CD8-positive, alpha-beta memory T cell (primary cell): ENCODE measurements around the gene ARPC5. TPM values are rescaled to one million over a fixed set of nuclear protein-coding genes. Genes with fewer than 3 reads are reported as not detected.
A peak's percentile ranks its signal among the peaks of the same experiment; 100 is the strongest.

Source experiments
- CTCF ChIA-PET: fragments of 350-600 bp; sonication (Branson Sonifier 250); formaldehyde crosslinking; loops from one replicate; lab custom pipeline; 2021; ENCODE audit warnings: antibody characterized with exemption; lab: Charles Lee
- POLR2A ChIA-PET: fragments of 350-600 bp; sonication (Branson Sonifier 250); formaldehyde crosslinking; loops from one replicate; lab custom pipeline; 2021; ENCODE audit warnings: antibody characterized with exemption; lab: Charles Lee
- DNase-seq, 5 donors: peaks; one replicate each; pipeline versions ENCODE4 v3.0.0 to v3.0.0-alpha.2; 2020 to 2022; ENCODE audit warnings: mixed read lengths in 1 of 5
- H3K27ac ChIP-seq: one replicate; pipeline ENCODE4 v1.7.0; 2013; ENCODE audit warnings: low read depth, mild to moderate bottlenecking, low read length, moderate library complexity
- H3K27me3 ChIP-seq: 2 replicates; pipeline ENCODE4 v1.7.0; 2013; ENCODE audit warnings: low read length, mild to moderate bottlenecking; ENCODE audit not compliant: insufficient read depth, poor library complexity, severe bottlenecking
- H3K36me3 ChIP-seq: 2 replicates; pipeline ENCODE4 v1.7.0; 2013; ENCODE audit warnings: mild to moderate bottlenecking, low read length, moderate library complexity; ENCODE audit not compliant: insufficient read depth
- H3K4me1 ChIP-seq: 2 replicates; pipeline ENCODE4 v1.7.0; 2013; ENCODE audit warnings: mild to moderate bottlenecking, low read length, moderate library complexity; ENCODE audit not compliant: insufficient read depth
- H3K4me3 ChIP-seq: 2 replicates; pipeline ENCODE4 v1.7.0; 2013; ENCODE audit warnings: mild to moderate bottlenecking, low read length
- H3K9me3 ChIP-seq: 2 replicates; pipeline ENCODE4 v1.7.0; 2013; ENCODE audit warnings: mild to moderate bottlenecking, low read length
- H3K27ac Mint-ChIP-seq, 8 donors: one replicate each; pipeline ENCODE4 v1.8.0; 2020 to 2021; ENCODE audit warnings: mixed read lengths in 8 of 8, mild to moderate bottlenecking in 6 of 8, inconsistent platforms in 3 of 8, moderate library complexity in 3 of 8
- H3K27me3 Mint-ChIP-seq, 2 donors: one replicate each; pipeline ENCODE4 v1.8.0; 2020 to 2021; ENCODE audit warnings: mixed read lengths in 2 of 2, mild to moderate bottlenecking in 1 of 2, moderate library complexity in 1 of 2
- H3K36me3 Mint-ChIP-seq, 3 donors: one replicate each; pipeline ENCODE4 v1.8.0; 2020 to 2021; ENCODE audit warnings: mixed read lengths in 3 of 3, inconsistent platforms in 1 of 3, mild to moderate bottlenecking in 1 of 3
- H3K4me1 Mint-ChIP-seq, 3 donors: one replicate each; pipeline ENCODE4 v1.8.0; 2020 to 2021; ENCODE audit warnings: mixed read lengths in 3 of 3, inconsistent platforms in 1 of 3, mild to moderate bottlenecking in 1 of 3
- H3K4me3 Mint-ChIP-seq, 7 donors: one replicate each; pipeline ENCODE4 v1.8.0; 2020 to 2021; ENCODE audit warnings: mixed read lengths in 7 of 7, mild to moderate bottlenecking in 6 of 7, moderate library complexity in 4 of 7, inconsistent platforms in 2 of 7
- H3K9me3 Mint-ChIP-seq, 5 donors: one replicate each; pipeline ENCODE4 v1.8.0; 2020 to 2022; ENCODE audit warnings: mixed read lengths in 5 of 5, mild to moderate bottlenecking in 3 of 5, moderate library complexity in 2 of 5, inconsistent platforms in 1 of 5
- polyA plus RNA-seq: library from polyadenylated mRNA; unstranded; fragments of 300-500 nt; fragmentation: Illumina TruSeq; gene quantifications from one replicate; pipeline ENCODE4 v1.2.3, GENCODE V29; 2021
- total RNA-seq, 2 experiments: library from RNA; stranded (reverse); gene quantifications; one replicate each; pipeline ENCODE4 v1.2.3, GENCODE V29; 2021

The ARPC5 gene
- total and polyA plus RNA-seq, 3 experiments from 2014 or later: 142 to 414 (median 146) TPM

DNA sequence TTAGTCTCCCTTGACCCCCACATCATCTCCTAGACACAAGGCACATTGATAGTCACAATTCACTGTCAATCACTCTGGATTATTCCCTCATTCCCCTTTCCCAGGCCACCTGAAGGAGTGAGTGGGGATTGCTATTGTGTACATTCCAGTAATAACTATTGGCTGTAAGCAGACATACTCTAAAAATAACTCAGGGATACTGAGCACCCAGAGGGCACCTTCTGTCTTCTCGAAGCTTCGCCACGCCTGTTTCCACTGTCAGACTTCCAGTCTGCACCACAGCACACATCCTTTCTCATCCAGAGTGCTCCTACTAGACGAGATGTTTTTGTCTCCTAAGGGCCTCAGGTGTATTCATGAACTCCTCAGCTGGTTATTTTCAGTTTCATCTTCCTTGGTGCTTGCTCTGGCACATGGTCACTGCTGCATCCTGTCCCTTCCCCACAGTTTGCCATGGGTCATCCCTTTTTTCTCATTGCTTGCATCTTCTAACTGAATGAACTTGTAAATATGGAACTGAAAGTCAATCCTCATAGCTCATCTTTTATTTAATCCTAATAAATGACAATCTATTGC, 18.4 kb upstream of the ARPC5 start:
- Mint-ChIP-seq H3K4me1 (peaks cover 20 to 36% (median 35%) of the 10 kb centered on the region in 3 donors), H3K36me3 (no peaks in the 10 kb centered on the region), H3K27ac (peak overlapping the region in 1 of 8 donors; percentile 43), H3K4me3 (no peak overlapping the region), H3K9me3 (no peaks in the 10 kb centered on the region), H3K27me3 (no peaks in the 10 kb centered on the region)
- Histone ChIP-seq H3K27ac (no peak overlapping the region), H3K27me3 (no peaks in the 10 kb centered on the region), H3K36me3 (no peaks in the 10 kb centered on the region), H3K4me3 (no peak overlapping the region), H3K4me1 (peaks cover 24% of the 10 kb centered on the region), H3K9me3 (no peaks in the 10 kb centered on the region)
- ChIA-PET POLR2A (no interaction called here), CTCF (interaction anchor here (1.3 to 5.9 kb wide), 4 partner anchors 20 to 261 kb away, joined by 3 to 69 read pairs (median 14); no protein-coding TSS in a partner anchor)
- no peak for DNase-seq

DNA sequence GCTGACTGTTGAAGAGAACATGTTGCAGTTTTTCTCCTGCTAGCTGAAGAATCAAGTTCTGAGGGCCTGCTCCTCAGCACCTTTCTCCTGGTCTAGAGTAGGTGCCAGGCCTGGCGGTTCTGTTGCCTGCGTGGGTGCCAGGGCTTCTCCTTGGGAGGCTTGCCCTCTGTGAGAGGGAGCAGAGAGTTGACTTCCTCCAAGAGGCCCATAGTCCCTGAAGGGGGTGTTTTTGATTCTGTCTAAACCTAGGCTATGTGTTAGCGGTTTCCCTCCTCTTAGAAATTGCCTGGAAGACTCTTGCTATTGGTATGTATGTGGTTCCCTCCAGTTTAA, 17.8 kb upstream of the ARPC5 start:
- H3K36me3 Mint-ChIP-seq: no peaks in the 10 kb centered on the region
- no peak overlapping the region for H3K4me3 Mint-ChIP-seq
- Histone ChIP-seq H3K27me3 (no peaks in the 10 kb centered on the region), H3K4me3 (no peak overlapping the region), H3K36me3 (no peaks in the 10 kb centered on the region), H3K27ac (no peak overlapping the region), H3K4me1 (peaks cover 24% of the 10 kb centered on the region), H3K9me3 (no peaks in the 10 kb centered on the region)
- DNase-seq: no peak
- H3K4me1 Mint-ChIP-seq: peaks cover 20 to 36% (median 35%) of the 10 kb centered on the region in 3 donors
- POLR2A ChIA-PET: no interaction called here
- H3K27ac Mint-ChIP-seq: no peak overlapping the region
- CTCF ChIA-PET: interaction anchor here (1.0 to 5.9 kb wide), 3 partner anchors 19 to 262 kb away, joined by 3 to 69 read pairs (median 3); no protein-coding TSS in a partner anchor
- H3K9me3 Mint-ChIP-seq: no peaks in the 10 kb centered on the region
- H3K27me3 Mint-ChIP-seq: no peaks in the 10 kb centered on the region

DNA sequence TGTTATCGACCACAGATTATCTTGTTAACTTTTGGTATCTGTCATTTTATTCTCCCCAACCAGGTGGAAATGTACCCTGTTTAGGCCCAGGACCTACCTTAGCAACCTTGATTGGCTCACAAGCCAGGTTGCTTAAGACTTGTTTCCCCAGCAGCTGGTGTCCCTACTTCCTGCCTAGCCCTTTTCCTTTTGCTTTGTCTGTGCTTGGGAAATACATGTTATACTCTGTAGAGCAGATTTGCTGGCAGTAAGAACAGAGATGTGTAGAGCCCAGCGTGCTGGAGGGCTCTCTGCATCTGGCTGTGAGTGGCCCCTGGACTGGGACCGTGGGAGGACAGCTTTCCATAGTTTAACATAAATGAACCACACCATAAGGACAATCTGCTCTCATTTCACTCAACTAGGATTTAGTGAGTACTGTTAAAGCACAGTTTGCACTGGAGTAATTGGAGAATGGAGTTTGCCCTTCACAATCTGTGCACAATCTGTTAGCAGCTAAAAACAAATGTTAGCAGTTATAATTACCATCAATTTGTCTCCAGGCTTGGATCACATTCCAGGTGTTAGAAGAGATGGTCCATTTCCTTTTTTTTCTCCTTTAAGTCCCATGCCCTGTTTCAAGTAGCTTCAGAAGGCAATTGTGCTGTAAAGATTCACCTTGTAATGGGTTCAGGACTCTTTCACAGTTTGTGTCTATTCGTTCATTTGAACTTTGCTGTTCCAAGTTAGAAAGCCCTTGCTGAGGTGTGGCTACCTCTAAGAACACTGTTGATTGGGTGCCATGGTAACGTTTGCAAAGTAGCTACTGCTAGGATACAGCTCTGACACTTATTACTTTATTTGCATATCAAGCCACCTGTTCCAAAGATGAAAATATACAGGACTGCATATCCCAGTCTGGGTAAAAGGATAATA, 17.2 kb upstream of the ARPC5 start, which contains the start of gene APOBEC4:
APOBEC4 (minus strand) TSS at position 770 of the 915 bp plus-strand sequence. CDS start 4,535 bp downstream, outside the sequence.
- ChIA-PET POLR2A (no interaction called here), CTCF (interaction anchor here (0.9 to 5.9 kb wide), 4 partner anchors 18 to 262 kb away, joined by 3 to 69 read pairs (median 3); no protein-coding TSS in a partner anchor)
- H3K9me3 ChIP-seq: no peaks in the 10 kb centered on the region
- H3K27ac ChIP-seq: no peak within 1 kb of the TSS
- H3K27ac Mint-ChIP-seq: peak within 1 kb of the TSS; percentile 25 to 92 (median 48)
- H3K4me3 ChIP-seq: no peak within 1 kb of the TSS
- no peaks in the 10 kb centered on the region for H3K9me3 Mint-ChIP-seq
- H3K36me3 Mint-ChIP-seq: no peaks in the 10 kb centered on the region
- H3K27me3 Mint-ChIP-seq: no peaks in the 10 kb centered on the region
- peaks cover 20 to 36% (median 35%) of the 10 kb centered on the region in 3 donors for H3K4me1 Mint-ChIP-seq
- H3K4me3 Mint-ChIP-seq: peak within 1 kb of the TSS in 2 of 7 donors; percentile 20 to 37
- H3K36me3 ChIP-seq: no peaks in the 10 kb centered on the region
- H3K4me1 ChIP-seq: peaks cover 24% of the 10 kb centered on the region
- no peak for DNase-seq
- no peaks in the 10 kb centered on the region for H3K27me3 ChIP-seq

DNA sequence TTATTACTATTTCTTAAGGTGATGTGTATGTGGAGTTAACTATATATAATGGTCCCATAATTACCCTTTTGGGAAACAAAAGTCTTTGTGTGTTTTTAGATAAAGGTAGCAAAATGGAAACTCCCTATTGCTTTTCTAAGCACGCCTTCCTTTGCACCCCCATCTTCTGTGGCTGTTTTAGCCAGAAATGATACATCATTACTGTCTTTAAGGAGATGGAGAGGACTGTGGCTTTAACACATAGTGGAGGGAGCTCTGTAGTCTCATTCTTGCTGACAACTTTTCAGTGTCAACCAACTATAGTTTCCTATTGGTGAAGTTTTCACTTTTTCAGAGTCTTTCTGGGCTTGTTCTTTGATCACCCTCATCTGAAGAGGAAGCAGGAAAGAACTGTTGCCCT, 16.5 kb upstream of the ARPC5 start:
- Histone ChIP-seq H3K4me1 (peaks cover 24% of the 10 kb centered on the region), H3K27me3 (no peaks in the 10 kb centered on the region), H3K4me3 (no peak overlapping the region), H3K36me3 (no peaks in the 10 kb centered on the region), H3K9me3 (no peaks in the 10 kb centered on the region), H3K27ac (no peak overlapping the region)
- H3K4me3 Mint-ChIP-seq: peak overlapping the region in 2 of 7 donors; percentile 20 to 37
- H3K27ac Mint-ChIP-seq: peak overlapping the region in 7 of 8 donors; percentile 1 to 92 (median 34)
- H3K9me3 Mint-ChIP-seq: no peaks in the 10 kb centered on the region
- H3K4me1 Mint-ChIP-seq: peaks cover 20 to 36% (median 35%) of the 10 kb centered on the region in 3 donors
- no peaks in the 10 kb centered on the region for H3K36me3 Mint-ChIP-seq
- POLR2A ChIA-PET: no interaction called here
- CTCF ChIA-PET: interaction anchor here (0.9 to 5.9 kb wide), 2 partner anchors 18 to 263 kb away, joined by 3 to 69 read pairs; no protein-coding TSS in a partner anchor
- no peaks in the 10 kb centered on the region for H3K27me3 Mint-ChIP-seq
- no peak for DNase-seq

DNA sequence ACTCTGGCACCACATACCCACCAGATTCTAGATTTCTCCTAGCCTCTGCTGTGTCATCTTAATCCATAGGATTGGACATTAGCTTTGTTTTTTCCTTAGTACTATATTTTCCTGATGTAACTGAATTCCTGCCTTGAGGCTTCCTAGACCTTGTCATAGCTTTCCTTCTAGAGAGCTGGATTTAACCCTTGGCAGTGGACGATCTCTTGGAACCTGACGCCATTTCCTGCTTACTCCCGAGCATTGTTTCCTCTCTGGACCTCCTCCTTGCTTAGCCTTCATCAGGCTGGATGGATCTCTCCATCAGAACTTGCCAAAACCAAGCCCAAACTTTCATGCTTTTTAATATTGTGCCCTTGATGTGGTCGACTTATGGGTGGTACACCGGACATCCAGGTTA, 16.0 kb upstream of the ARPC5 start:
- Mint-ChIP-seq H3K4me1 (peaks cover 20 to 36% (median 35%) of the 10 kb centered on the region in 3 donors), H3K9me3 (no peaks in the 10 kb centered on the region), H3K27me3 (peaks cover 0 to 2% of the 10 kb centered on the region in 2 donors), H3K36me3 (no peaks in the 10 kb centered on the region), H3K27ac (peak overlapping the region in 4 of 8 donors; percentile 4 to 81 (median 40)), H3K4me3 (peak overlapping the region in 1 of 7 donors; percentile 37)
- H3K4me3 ChIP-seq: no peak overlapping the region
- H3K36me3 ChIP-seq: no peaks in the 10 kb centered on the region
- H3K4me1 ChIP-seq: peaks cover 24% of the 10 kb centered on the region
- POLR2A ChIA-PET: interaction anchor here (0.8 kb wide), 1 partner anchor 16 kb away, joined by 3 read pairs; the partner anchor contains the start of gene ARPC5
- H3K27me3 ChIP-seq: no peaks in the 10 kb centered on the region
- H3K9me3 ChIP-seq: no peaks in the 10 kb centered on the region
- CTCF ChIA-PET: interaction anchor here (5.9 kb wide), 1 partner anchor 263 kb away, joined by 69 read pairs; no protein-coding TSS in a partner anchor
- no peak overlapping the region for H3K27ac ChIP-seq
- DNase-seq: no peak

DNA sequence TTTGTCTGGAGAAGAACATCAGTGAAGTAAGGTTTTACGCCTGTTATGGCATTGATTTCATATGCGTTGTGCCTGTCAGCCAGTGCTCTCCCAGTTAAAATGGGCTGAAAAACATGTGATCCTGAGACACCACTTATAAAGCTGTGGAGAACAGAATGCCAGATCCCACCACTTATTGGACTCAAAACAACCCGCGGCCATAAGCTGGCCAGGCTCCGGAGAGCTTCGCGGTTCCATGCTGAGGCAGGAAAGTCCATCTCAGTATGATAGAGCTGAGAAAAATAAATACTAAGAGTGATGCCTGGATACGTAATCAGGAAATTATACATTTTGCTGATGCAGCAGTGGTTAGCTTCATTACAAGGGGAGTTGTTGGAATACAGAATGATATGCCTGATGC, 12.5 kb upstream of the ARPC5 start:
- Histone ChIP-seq H3K27ac (no peak overlapping the region), H3K4me3 (no peak overlapping the region), H3K36me3 (no peaks in the 10 kb centered on the region), H3K9me3 (no peaks in the 10 kb centered on the region), H3K27me3 (no peaks in the 10 kb centered on the region), H3K4me1 (peaks cover 19% of the 10 kb centered on the region)
- ChIA-PET POLR2A (no interaction called here), CTCF (no interaction called here)
- Mint-ChIP-seq H3K36me3 (no peaks in the 10 kb centered on the region), H3K4me1 (peaks cover 18 to 21% (median 20%) of the 10 kb centered on the region in 3 donors), H3K27ac (peak overlapping the region in 1 of 8 donors; percentile 5), H3K27me3 (peaks cover 2 to 4% of the 10 kb centered on the region in 2 donors), H3K9me3 (no peaks in the 10 kb centered on the region), H3K4me3 (no peak overlapping the region)
- DNase-seq: no peak

DNA sequence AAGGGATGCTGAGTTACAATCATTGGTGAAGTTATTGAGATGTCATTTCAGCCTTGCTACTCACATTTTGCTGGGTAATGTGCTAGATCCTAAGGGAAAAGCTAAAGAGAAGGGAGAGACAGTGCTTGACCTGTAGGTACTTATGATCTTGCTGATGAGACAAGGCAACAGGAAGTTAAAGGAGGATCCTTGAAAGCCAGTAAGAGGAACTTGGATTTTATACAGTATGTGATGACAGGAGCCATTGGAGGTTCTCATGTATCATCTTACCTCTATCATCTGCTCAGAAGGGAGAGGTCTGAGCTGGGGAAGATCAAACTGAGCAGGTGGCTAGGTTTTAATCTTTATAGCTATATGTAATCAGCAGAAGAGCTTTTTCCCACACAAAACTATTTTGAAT, 11.2 kb upstream of the ARPC5 start:
- Mint-ChIP-seq H3K27ac (no peak overlapping the region), H3K4me1 (peaks cover 7 to 10% (median 8%) of the 10 kb centered on the region in 3 donors), H3K36me3 (no peaks in the 10 kb centered on the region), H3K4me3 (no peak overlapping the region), H3K9me3 (no peaks in the 10 kb centered on the region), H3K27me3 (peaks cover 2 to 4% of the 10 kb centered on the region in 2 donors)
- Histone ChIP-seq H3K27me3 (no peaks in the 10 kb centered on the region), H3K4me1 (peaks cover 6% of the 10 kb centered on the region), H3K36me3 (no peaks in the 10 kb centered on the region), H3K27ac (no peak overlapping the region), H3K9me3 (no peaks in the 10 kb centered on the region), H3K4me3 (no peak overlapping the region)
- no peak for DNase-seq
- POLR2A ChIA-PET: no interaction called here
- CTCF ChIA-PET: interaction anchor here (1.7 to 4.3 kb wide), 2 partner anchors 9 to 38 kb away, joined by 8 to 22 read pairs; no protein-coding TSS in a partner anchor
